Panc1 (cell line): Measurements from ENCODE around the gene NMNAT3. TPM values are rescaled to one million over a fixed set of nuclear protein-coding genes. Genes with fewer than 3 reads are reported as not detected.

Experiments used
- ATAC-seq: fragments of 200-7000 bp; cut with Tn5 transposase; 2 replicates; pipeline ENCODE4 v1.9.1; 2020; ENCODE audit warnings: mild to moderate bottlenecking, moderate library complexity
- BruUV-seq: library from RNA; stranded (reverse); fragments of 400-500 nt; replicated peaks from 2 replicates; lab custom pipeline; 2021; lab: Mats Ljungman, UMichigan
- CTCF ChIA-PET: fragments of 300-600 bp; sonication (Branson Sonifier 250); formaldehyde crosslinking; loops from one replicate; lab custom pipeline; 2022; ENCODE audit warnings: antibody characterized with exemption; lab: Charles Lee
- POLR2A ChIA-PET: fragments of 300-600 bp; sonication (Branson Sonifier 250); formaldehyde crosslinking; loops from one replicate; lab custom pipeline; 2022; ENCODE audit warnings: antibody characterized with exemption; lab: Charles Lee
- DNase-seq: peaks from one replicate; pipeline ENCODE4 v3.0.0-alpha.2; 2010; ENCODE audit warnings: low read depth, low spot score
- H3K27ac ChIP-seq: 2 replicates; pipeline ENCODE4 v1.5.1; 2011; ENCODE audit warnings: mild to moderate bottlenecking, low read length, inconsistent platforms
- H3K27me3 ChIP-seq: fragments of 200-500 bp; sonication (Bioruptor generic); 2 replicates; pipeline ENCODE4 v1.6.0; 2014; ENCODE audit warnings: low read length, inconsistent platforms; ENCODE audit not compliant: control insufficient read depth, insufficient read depth
- H3K36me3 ChIP-seq: fragments of 200-500 bp; sonication (Bioruptor generic); 2 replicates; pipeline ENCODE4 v1.5.1; 2014; ENCODE audit warnings: inconsistent platforms, mild to moderate bottlenecking, low read length, moderate library complexity; ENCODE audit not compliant: control insufficient read depth, insufficient read depth
- H3K4me1 ChIP-seq: 2 replicates; pipeline ENCODE4 v1.5.1; 2011; ENCODE audit warnings: inconsistent platforms, mild to moderate bottlenecking, low read length, moderate library complexity; ENCODE audit not compliant: control insufficient read depth, insufficient read depth
- H3K4me3 ChIP-seq, 2 experiments: 2 replicates each; pipeline ENCODE4 v1.5.1; 2011 to 2012; ENCODE audit warnings: low read depth in 2 of 2, low read length in 2 of 2, mild to moderate bottlenecking in 2 of 2, inconsistent platforms in 1 of 2, moderate library complexity in 1 of 2
- H3K9me3 ChIP-seq: fragments of 200-500 bp; sonication (Bioruptor generic); 2 replicates; pipeline ENCODE4 v1.5.1; 2014; ENCODE audit warnings: low read depth, mild to moderate bottlenecking, inconsistent platforms, low read length, moderate library complexity; ENCODE audit not compliant: control insufficient read depth, insufficient read depth
- CTCF ChIP-seq: fragments of 450-650 bp; IDR thresholded peaks from 2 replicates; pipeline ENCODE4 v1.5.1; 2017; ENCODE audit warnings: mild to moderate bottlenecking
- POLR2AphosphoS5 ChIP-seq: IDR thresholded peaks from 2 replicates; pipeline ENCODE4 v1.6.1; 2012; ENCODE audit warnings: mild to moderate bottlenecking, low read depth, low read length, moderate library complexity
- REST ChIP-seq, 2 experiments: IDR thresholded peaks; 2 replicates each; pipeline ENCODE4 v1.6.1; 2011 to 2012; ENCODE audit warnings: low read depth in 2 of 2, control low read depth in 1 of 2, low read length in 1 of 2, mild to moderate bottlenecking in 1 of 2, moderate library complexity in 1 of 2; ENCODE audit not compliant: insufficient read depth in 1 of 2
- SIN3A ChIP-seq: IDR thresholded peaks from 2 replicates; pipeline ENCODE4 v1.6.1; 2012; ENCODE audit warnings: low read depth, mild to moderate bottlenecking, low read length, moderate library complexity, borderline replicate concordance; ENCODE audit not compliant: insufficient read depth
- TCF7L2 ChIP-seq: IDR thresholded peaks from 2 replicates; pipeline ENCODE4 v1.6.1; 2011; ENCODE audit warnings: mild to moderate bottlenecking, low read depth, low read length, inconsistent platforms
- in situ Hi-C: cut with HindIII; loops from 2 replicates; pipeline ENCODE4 v1.10.0; 2016; ENCODE audit warnings: low sequenced_read_pairs, low pct_unique_long_range_greater_than_20kb
- intact Hi-C: fragments of 100-400 bp; cut with micrococcal nuclease; formaldehyde crosslinking; loops from one replicate; pipeline ENCODE4 v1.10.0; 2022; ENCODE audit not compliant: unreplicated experiment
- total RNA-seq: library from RNA; stranded (reverse); gene quantifications from one replicate; pipeline ENCODE4 v1.2.1, GENCODE V29; 2021; ENCODE audit not compliant: unreplicated experiment

The NMNAT3 gene
- total RNA-seq, 1 experiment from 2014 or later: 1.9 TPM

- no peaks in the 10 kb centered on the region for H3K27me3 ChIP-seq
- no peak for ATAC-seq
- no TSS peak for BruUV-seq
Observed at GRCh38 chr3:139528281-139528680, 149.5 kb downstream of the NMNAT3 start.

GRCh38 chr3:139527265-139527664, 150.5 kb downstream of the NMNAT3 start:
- Histone ChIP-seq H3K4me3 (no peak overlapping the region), H3K27ac (no peak overlapping the region), H3K4me1 (no peaks in the 10 kb centered on the region), H3K27me3 (no peaks in the 10 kb centered on the region), H3K9me3 (no peaks in the 10 kb centered on the region), H3K36me3 (no peaks in the 10 kb centered on the region)
- ChIA-PET CTCF (no interaction called here), POLR2A (no interaction called here)
- intact Hi-C loops (no loop called here), in situ Hi-C loops (no loop called here)
- TF ChIP-seq SIN3A: no peak
- TF ChIP-seq TCF7L2: no peak
- no peak for TF ChIP-seq POLR2AphosphoS5
- no peak for TF ChIP-seq CTCF
- TF ChIP-seq REST (IDR thresholded peaks at IDR 0.05; ENCODE audit: insufficient read depth in 1 of 2, low read depth in 2 of 2, low read length in 1 of 2): no peak
- BruUV-seq: no TSS peak
- ATAC-seq: no peak
- no peak for DNase-seq

More at GRCh38 chr3:139528281-139528680, 149.5 kb downstream of the NMNAT3 start:
- CTCF ChIA-PET: no interaction called here
- no peaks in the 10 kb centered on the region for H3K9me3 ChIP-seq
- no peak overlapping the region for H3K4me3 ChIP-seq
- intact Hi-C loops (no loop called here), in situ Hi-C loops (no loop called here)
- no peak for DNase-seq
- no peak for TF ChIP-seq POLR2AphosphoS5
- no peak for TF ChIP-seq SIN3A
- no peak for TF ChIP-seq REST (IDR thresholded peaks at IDR 0.05; ENCODE audit: insufficient read depth in 1 of 2, low read depth in 2 of 2, low read length in 1 of 2)
- TF ChIP-seq TCF7L2: no peak
- no peak for TF ChIP-seq CTCF
- H3K4me1 ChIP-seq: no peaks in the 10 kb centered on the region
- no peaks in the 10 kb centered on the region for H3K36me3 ChIP-seq
- H3K27ac ChIP-seq: no peak overlapping the region
- POLR2A ChIA-PET: no interaction called here
